ENCODE measurements around the gene TNFAIP8L3.
A peak's percentile ranks its signal among the peaks of the same experiment; 100 is the strongest.
"Not testable (repeated sequence)": the region's sequence is repeated elsewhere in the genome, so short reads cannot be mapped to it uniquely, and the experiment has no call there.

TNFAIP8L3 gene

GRCh38 chr15:51048308-51048707 is 46.4 kb downstream of the TNFAIP8L3 start:
- no peak for TF ChIP-seq CTCF (conservative IDR thresholded peaks at IDR 0.05; ENCODE audit: low read length)
- no peak overlapping the region for H3K4me3 ChIP-seq (ENCODE audit: low read length)
- DNase-seq (ENCODE audit: low read depth) = no peak

- no peak overlapping the region for H3K4me3 ChIP-seq (ENCODE audit: low read length)
- peak; percentile 15 for DNase-seq (ENCODE audit: low read depth)
- TF ChIP-seq CTCF (conservative IDR thresholded peaks at IDR 0.05; ENCODE audit: low read length) = no peak
Measured at GRCh38 chr15:51046799-51047449, 47.8 kb downstream of the TNFAIP8L3 start.

GRCh38 chr15:51046016-51046415 is 48.7 kb downstream of the TNFAIP8L3 start:
- no peak for DNase-seq (ENCODE audit: low read depth)
- no peak overlapping the region for H3K4me3 ChIP-seq (ENCODE audit: low read length)
- no peak for TF ChIP-seq CTCF (conservative IDR thresholded peaks at IDR 0.05; ENCODE audit: low read length)

DNA sequence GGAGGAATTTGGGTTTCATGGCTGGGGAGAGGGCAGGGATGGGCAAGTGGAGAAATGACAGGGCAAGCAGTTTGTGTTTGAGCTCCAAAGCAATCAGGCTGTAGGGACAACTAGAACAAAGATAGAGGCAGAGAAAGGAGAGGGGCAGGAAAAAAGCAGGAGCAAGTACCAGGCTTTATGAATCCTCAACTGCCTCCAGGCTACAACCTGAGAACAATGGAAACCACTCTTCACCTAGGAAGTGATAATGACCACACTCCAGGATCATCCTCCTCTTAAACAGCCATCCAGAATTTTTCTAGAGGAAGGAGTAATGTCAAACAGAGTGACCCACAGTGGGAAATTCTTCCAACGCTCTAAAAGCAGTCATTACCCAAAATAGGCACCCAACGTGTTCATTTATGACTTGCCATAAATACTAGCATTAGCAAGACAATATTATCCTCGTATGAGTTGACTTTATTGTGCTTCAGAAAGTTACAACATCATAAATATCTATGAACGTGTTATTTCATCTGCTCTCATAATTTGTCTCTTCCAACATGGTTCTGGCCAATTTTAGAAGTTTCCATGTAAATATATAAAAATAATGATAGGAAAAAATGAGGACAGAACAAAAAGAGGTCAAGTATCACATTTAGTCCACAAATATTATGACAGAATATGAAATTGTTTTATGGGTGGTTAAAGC is 50.5 kb downstream of the TNFAIP8L3 start:
- no peak overlapping the region for H3K4me3 ChIP-seq (ENCODE audit: low read length)
- DNase-seq (ENCODE audit: low read depth) = no peak
- TF ChIP-seq CTCF (conservative IDR thresholded peaks at IDR 0.05; ENCODE audit: low read length) = no peak

GRCh38 chr15:51038974-51039319 is 55.8 kb downstream of the TNFAIP8L3 start:
- no peak for TF ChIP-seq CTCF (conservative IDR thresholded peaks at IDR 0.05; ENCODE audit: low read length)
- H3K4me3 ChIP-seq (ENCODE audit: low read length) = no peak overlapping the region
- no peak for DNase-seq (ENCODE audit: low read depth)

- no peak overlapping the region for H3K4me3 ChIP-seq (ENCODE audit: low read length)
- no peak for TF ChIP-seq CTCF (conservative IDR thresholded peaks at IDR 0.05; ENCODE audit: low read length)
Measured at GRCh38 chr15:51038162-51038973, 56.3 kb downstream of the TNFAIP8L3 start.

DNA sequence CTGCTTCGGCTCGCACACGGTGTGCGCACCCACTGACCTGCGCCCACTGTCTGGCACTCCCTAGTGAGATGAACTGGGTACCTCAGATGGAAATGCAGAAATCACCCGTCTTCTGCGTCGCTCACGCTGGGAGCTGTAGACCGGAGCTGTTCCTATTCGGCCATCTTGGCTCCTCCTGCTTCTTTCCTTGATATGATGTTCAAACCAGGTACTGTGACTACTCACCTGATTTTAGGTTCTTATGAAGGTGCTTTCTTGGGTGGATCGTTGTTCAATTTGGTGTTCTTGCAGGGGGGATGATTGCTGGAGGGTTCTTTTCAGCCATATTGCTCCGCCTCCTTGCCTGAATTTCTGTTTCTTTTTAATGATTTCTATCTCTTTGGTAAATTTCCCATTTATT is 57.2 kb downstream of the TNFAIP8L3 start:
- DNase-seq (ENCODE audit: low read depth); H3K4me3 ChIP-seq (ENCODE audit: low read length): not testable (repeated sequence)

More at GRCh38 chr15:51038162-51038973, 56.3 kb downstream of the TNFAIP8L3 start:
- no peak for DNase-seq (ENCODE audit: low read depth)
